GM19395 (cell line): ENCODE results near the gene MSI2.
A peak's percentile ranks its signal among the peaks of the same experiment; 100 is the strongest.

ENCODE experiments used
- ATAC-seq: cut with Tn5 transposase; IDR thresholded peaks from one replicate; pipeline ENCODE4 v1.9.1; 2021; ENCODE audit warnings: mild to moderate bottlenecking, moderate library complexity; ENCODE audit not compliant: unreplicated experiment

MSI2 gene

DNA sequence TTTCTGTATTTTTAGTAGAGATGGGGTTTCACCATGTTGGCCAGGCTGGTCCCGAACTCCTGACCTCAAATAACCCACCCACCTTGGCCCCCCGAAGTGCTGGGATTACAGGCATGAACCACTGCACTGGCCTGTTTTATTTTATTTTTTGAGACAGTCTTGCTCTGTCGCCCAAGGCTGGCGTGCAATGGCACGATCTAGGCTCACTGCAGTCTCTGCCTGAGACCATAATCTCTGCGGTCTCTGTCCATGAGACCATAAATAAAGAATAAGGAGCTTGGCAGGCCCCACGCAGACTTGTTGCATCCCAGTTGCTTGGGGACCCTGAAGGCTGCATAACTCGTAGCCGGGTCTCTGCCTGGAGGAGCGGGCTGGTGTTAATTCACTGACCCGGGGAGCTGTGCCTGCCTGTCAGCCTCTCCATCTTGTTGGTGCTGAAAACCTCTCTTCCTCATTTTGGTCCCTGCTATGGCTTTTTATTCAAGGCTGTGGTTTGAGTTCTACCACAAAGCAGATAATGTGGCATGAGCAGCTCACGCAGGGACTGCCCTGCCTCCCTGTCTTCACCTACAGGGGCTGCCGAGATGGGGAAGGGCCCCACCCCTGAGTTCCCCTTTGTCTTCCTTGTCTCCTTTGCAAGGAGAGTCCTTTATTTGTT lies 82.1 kb downstream of the MSI2 start:
- ATAC-seq: peak; percentile 81

GRCh38 chr17:57340160-57340981 lies 84.0 kb downstream of the MSI2 start:
- no peak for ATAC-seq

DNA sequence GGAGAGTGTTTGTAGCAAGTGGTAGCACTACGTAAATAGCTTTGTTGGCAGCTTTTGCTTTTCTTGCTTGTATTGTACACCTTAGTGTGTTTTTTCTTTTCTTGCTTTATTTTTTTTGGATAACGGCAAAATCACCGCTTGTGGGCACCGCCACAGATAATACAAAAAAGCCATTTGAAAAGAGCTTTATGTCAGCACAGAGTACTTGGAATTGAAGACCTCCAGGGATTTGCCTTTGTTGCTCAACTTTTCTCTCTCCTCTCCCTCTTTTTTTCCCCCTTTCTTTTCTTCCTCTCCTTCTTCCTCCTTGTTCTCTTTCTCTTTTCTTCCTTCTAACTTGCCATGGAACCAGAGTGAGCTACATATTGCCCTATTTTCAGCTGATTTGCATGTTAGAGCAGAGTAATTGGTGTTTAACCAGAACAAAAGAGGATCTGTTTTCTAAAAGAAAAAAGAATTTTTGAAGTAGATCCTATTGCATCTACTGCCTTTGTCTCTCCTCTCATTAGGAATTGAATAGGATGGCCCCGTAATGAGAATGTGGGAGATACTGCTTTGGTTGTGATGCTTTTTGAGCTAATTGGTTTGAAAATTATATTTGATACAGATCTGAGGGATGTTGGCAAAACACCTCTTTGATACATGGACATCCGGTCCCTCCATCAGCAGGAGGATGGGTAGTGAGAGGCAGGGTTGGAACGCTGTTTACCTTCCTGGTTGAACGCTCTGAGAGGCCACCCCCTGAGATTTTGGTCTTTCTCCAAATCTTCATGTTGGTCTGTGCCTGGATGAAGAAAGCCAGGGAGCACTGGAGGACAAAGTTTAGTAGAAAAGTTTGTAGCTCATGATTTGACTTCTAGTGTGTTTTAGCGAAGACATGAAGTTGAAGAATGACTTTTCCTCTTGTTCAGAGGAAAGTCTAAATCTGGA lies 85.6 kb downstream of the MSI2 start:
- no peak for ATAC-seq

DNA sequence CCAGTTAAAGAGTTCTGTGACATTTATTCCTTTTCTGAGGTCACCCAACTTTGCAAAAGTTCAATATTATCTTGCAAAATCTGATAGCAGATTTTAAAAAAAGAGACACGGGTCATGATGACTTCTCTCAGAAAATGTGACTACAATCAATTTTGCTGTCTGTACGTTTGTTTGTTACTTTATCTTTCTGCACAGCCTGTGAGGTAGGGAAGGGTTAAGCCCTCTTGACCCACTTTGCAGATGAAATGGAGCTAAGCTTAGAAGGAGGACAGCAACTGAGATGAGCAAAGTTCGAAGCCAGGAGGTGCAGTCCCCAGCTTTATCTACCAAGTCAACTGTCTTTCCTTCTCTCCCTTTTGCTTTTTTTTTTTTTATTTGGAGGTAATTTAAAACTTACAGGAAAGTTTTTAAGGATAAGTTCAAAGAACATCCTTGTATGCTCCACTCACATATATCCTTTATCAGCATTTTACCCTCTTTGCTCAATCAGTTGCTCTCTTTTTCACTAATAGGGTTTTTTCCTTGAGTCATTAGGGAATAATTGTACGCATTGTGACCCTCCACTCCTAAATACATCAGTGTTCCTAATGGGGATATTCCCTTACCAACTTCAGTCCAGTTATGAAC lies 86.8 kb downstream of the MSI2 start:
- ATAC-seq: no peak

DNA sequence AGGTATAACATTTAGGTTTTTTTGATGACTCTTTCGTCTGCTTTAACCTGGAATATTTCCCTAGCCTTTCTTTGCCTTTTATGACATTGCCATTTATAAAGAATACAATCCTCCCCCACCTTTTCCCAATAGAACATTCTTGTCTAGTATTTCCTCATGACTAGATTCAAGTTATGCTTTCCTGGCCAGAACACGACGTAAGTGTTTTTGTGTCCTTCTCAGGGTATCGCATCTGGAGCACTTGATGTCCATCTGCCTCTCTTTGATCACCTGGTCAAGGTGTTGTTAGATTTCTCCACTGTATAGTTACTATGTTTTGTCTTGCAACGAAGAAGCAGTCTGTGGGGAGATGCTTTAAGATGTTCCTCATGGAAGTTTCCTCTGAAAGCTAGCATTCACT lies 87.4 kb downstream of the MSI2 start:
- ATAC-seq: no peak

GRCh38 chr17:57344261-57344660 lies 87.9 kb downstream of the MSI2 start:
- no peak for ATAC-seq

DNA sequence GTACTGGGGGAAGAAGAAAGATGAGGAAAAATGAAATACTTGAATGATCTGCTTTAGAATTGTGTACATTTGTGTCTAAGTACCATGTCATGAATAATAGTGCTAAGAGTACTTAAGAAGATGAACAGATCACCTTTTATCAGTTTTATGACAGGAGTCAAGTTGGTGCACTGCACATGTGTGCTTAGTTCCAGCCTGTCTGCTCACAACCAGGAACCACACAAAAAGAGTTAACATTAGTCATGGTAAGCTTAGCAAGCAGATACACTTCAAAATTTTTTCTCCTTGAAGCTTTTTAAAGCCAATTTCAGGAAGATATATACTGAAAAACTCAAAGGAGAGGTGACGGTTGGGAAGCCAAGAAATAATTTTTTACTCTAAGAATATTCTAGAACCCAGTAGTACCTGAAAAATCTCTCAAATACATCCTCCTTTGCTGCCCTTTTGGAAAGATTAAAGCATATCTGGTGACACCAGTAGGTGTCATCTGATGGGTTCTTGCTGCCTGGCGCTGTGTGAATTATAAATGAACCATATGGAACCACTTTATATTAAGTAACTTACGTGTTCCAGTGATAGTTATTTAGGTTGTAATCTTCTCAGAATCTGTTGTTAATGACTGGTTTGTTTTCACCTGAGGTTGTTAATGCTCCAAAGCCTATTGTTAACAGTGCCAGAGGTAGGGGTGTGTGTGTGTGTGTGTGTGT lies 93.4 kb downstream of the MSI2 start:
- no peak for ATAC-seq

- no peak for ATAC-seq
Measured at GRCh38 chr17:57350266-57350665, 93.9 kb downstream of the MSI2 start.

- no peak for ATAC-seq
Measured at GRCh38 chr17:57352665-57353175, 96.4 kb downstream of the MSI2 start.

DNA sequence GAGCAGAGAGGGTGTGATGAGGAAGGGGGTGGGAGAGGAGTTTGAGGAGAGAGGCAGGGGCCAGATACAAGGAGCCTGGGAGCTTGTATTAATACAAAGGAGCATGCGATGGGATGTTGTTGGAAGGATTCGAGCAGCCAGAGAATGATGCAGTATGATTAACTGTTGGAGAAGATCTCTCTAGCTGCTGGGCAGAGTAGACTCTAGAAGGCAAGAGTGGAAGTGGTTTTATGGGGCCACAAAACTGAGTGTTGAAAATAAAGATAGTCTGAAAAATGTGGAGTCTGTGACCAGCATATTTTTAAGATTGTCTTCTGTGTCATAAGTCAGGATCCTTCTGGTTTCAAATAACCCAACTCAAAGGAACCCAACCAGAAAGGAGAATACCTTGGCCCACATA lies 98.3 kb downstream of the MSI2 start:
- ATAC-seq: no peak

DNA sequence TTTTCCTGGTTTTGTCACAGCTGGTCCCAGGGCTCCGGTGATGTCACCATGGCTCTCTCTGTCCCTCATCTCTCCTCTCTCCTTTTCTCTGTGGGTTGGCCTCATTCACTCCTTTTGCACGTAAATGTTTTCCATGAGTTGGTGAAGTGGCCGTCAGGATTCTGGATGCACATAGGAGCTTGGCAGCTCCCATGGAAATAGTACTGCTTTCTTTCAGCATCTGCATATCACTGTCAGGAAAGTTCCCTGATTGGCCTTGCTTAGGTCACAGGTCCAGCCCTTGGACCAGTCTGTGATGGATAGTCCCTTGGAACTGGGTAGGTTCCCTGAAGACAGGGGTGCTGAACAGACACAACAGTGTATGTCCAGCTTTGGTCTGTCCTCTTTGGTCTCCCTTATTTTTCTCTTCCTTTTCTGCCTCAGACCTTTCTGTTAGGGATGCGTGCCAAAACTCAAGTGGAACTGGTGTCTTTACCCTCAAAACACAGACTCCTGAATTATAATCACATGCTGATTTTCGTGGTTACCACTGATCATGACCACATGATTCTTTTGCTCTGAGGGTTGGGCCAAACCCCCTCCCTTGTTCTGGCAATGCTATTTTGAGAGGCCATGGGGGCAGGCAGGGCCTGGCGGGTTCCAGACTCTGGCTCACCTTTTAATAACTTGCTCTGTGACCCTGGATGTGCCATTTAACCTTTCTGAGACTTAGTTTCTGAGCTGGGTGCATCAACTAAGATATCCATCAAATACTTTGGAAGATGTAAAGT lies 99.0 kb downstream of the MSI2 start:
- no peak for ATAC-seq

DNA sequence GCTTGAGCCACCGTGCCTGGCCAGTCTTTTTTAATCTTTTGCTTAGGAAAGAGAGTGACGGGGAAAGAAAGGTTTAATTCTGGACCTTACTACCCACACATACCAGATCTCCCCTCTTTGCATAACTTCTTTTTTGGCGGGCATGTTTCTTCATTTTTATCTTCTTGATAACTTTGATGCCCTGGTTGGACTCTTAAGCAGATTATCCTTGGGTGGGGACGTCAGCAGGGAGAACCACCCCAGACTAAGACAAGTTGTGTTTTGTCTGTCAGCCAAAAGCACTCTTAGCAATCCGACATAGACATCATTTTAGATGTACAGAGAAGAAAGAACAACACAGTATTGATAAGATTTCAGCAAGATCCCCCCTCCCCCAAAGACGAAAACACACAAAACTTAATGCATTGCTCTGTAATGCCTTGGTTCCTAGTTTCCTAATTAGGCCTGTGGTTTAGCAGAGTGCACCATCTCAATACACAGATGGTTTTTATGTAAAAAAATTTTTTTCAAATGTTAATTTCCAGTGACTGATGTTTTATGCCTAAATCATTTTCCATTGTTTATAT lies 99.9 kb downstream of the MSI2 start:
- ATAC-seq: peak; percentile 35

DNA sequence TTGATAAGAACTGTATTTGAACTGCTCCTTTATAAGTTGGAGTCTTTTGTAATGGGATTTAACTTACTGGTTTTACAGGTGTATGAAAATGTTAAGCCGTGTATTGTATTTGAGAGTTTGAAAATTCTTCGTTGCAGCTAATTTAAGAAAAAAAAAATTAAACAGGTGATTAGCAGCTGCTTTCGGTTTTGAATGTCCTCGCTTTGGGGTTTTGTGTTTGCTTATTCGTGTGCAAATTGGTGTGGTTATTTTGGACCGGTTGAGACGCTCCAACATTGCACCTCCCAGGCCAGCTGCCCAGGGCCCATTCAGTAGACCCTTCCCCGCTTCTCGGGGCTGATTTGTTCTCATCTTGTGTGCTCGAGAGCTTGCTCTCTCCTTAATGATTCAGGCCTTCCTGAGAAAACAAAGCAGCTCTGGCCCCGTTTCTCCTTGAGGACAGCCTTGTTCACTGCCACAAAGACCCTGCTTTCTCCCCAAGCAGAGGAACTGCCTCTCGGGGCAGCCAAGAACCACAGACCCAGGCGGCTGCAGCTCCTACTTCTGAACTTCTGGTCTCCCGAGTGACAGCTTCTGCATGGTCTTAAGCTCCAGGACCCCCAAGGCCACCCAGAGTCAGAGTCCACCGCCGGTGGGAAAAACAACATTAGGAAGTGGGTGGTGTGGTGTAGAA lies 100.5 kb downstream of the MSI2 start:
- ATAC-seq: peak; percentile 55

DNA sequence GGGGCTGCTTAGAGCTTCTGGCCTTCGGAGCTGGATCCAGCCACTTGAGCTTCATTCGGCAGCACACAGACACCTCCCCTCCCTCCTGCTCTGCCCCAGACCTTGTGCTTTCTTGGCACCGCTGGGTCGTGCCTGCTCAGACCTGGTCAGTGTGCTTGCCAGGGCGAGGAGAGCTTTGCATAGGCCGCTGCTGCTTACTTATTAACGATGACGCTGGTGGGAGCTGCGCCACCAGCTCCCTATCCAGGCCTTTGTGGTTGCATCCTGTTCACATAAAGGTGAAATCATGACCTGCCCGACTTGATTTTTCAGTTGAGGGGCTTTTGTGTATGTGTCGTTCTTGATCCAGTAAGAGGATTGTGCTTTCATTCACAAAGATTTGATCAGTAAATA lies 101.1 kb downstream of the MSI2 start:
- peak; percentile 50 for ATAC-seq

GRCh38 chr17:57357830-57358430 lies 101.6 kb downstream of the MSI2 start:
- peak; percentile 55 for ATAC-seq

- ATAC-seq: no peak
Measured at GRCh38 chr17:57360266-57360665, 103.9 kb downstream of the MSI2 start.

DNA sequence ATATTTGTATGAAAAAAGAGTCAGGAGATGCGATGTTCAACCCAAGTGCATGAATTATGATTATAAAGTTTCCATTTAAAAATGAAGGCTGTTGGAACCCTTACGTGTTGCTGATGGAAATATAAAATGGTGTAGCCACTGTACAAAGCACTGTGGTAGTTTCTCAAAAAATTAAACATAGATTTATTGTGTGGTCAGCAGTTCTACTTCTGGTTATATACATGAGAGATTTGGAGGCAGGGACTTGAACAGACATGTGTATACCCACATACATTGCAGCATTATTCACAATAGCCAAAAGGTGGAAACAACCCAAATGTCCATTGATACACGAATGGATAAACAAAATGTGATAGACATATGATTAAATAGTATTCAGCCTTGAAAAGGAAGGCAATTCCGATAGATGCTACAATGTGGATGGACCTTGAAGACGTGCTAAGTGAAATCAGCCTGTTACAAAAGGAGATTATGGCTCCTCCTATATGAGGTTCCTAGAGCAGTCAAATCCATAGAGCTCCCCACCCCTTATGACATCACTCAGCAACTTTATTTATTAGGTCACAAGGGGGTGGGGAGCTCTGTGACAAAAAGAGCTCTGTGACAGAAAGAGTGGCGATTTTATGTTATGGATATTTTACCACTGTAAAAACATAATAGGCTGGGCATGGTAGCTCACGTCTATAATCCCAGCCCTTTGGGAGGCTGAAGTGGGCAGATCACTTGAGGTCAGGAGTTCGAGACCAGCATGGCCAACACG lies 106.7 kb downstream of the MSI2 start:
- ATAC-seq: no peak
